Activated naive CD8-positive, alpha-beta T cell (primary cell): ENCODE results near the gene TTLL8.
A peak's percentile ranks its signal among the peaks of the same experiment; 100 is the strongest.
"Not testable (repeated sequence)": the region's sequence is repeated elsewhere in the genome, so short reads cannot be mapped to it uniquely, and the experiment has no call there.

Experiments used
- H3K27ac Mint-ChIP-seq: one replicate; pipeline ENCODE4 v1.8.0; 2021; ENCODE audit warnings: mixed read lengths
- H3K27me3 Mint-ChIP-seq: one replicate; pipeline ENCODE4 v1.8.0; 2021; ENCODE audit warnings: mixed read lengths
- H3K36me3 Mint-ChIP-seq: one replicate; pipeline ENCODE4 v1.8.0; 2021; ENCODE audit warnings: mixed read lengths
- H3K4me1 Mint-ChIP-seq: one replicate; pipeline ENCODE4 v1.8.0; 2021; ENCODE audit warnings: low read depth, mixed read lengths
- H3K4me3 Mint-ChIP-seq: one replicate; pipeline ENCODE4 v1.8.0; 2021; ENCODE audit warnings: mild to moderate bottlenecking, mixed read lengths
- H3K9me3 Mint-ChIP-seq: one replicate; pipeline ENCODE4 v1.8.0; 2021; ENCODE audit warnings: low read depth, mixed read lengths

The TTLL8 gene

DNA sequence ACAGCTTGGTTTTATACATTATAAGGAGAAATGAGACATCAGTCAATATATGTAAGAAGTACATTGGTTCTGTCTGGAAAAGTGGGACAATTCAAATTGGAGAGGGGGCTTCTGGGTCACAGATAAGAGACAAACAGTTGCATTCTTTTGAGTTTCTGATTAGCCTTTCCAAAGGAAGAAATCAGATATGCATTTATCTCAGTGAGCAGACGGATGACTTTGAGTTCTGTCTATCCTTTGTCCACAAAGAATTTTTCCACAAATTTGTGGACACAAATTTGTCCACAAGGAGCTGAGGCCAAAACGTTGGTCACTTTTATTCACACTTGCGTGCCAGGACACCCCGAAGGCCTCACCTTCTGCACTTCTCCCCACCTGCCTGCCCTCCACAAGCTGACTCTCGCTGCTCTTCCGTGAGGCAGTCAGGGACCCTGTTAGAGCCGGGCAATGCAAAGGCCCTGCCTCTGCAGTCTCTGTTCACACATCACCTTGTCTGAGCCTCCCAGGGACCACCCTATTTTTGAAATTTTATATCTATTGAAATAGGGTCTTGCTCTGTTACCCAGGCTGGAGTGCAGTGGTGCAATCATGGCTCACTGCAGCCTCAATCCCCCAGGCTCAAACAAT, 66.1 kb downstream of the TTLL8 start:
- Mint-ChIP-seq H3K9me3 (peaks cover 12% of the 10 kb centered on the region), H3K36me3 (peaks cover 9% of the 10 kb centered on the region), H3K27ac (no peak overlapping the region)

GRCh38 chr22:49991167-49991566, 66.9 kb downstream of the TTLL8 start:
- Mint-ChIP-seq H3K4me1 (peaks cover 10% of the 10 kb centered on the region), H3K4me3 (no peak overlapping the region), H3K36me3 (peaks cover 16% of the 10 kb centered on the region), H3K27ac (peak overlapping the region; percentile 29), H3K9me3 (peaks cover 19% of the 10 kb centered on the region), H3K27me3 (no peaks in the 10 kb centered on the region)

More for the DNA sequence above, 66.1 kb downstream of the TTLL8 start:
- no peak overlapping the region for H3K4me3 Mint-ChIP-seq
- no peaks in the 10 kb centered on the region for H3K27me3 Mint-ChIP-seq
- peaks cover 10% of the 10 kb centered on the region for H3K4me1 Mint-ChIP-seq

DNA sequence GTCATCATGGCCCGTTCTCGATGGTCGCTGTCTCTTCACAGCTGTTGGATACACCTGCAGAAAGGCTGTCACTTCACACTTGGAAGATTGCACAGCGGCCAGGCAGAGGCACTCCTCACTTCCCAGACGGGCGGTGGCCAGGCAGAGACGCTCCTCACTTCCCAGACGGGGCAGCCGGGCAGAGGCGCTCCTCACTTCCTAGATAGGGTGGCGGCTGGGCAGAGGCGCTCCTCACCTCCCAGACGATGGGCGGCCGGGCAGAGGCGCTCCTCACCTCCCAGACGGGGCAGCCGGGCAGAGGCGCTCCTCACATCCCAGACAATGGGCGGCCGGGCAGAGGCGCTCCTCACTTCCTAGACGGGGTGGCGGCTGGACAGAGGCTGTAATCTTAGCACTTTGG, 68.3 kb downstream of the TTLL8 start:
- not testable (repeated sequence) for H3K4me1 Mint-ChIP-seq, H3K4me3 Mint-ChIP-seq, H3K27ac Mint-ChIP-seq, H3K27me3 Mint-ChIP-seq
- Mint-ChIP-seq H3K9me3 (peaks cover 30% of the 10 kb centered on the region), H3K36me3 (peaks cover 21% of the 10 kb centered on the region)

- Mint-ChIP-seq H3K4me1 (peaks cover 8% of the 10 kb centered on the region), H3K27me3 (no peaks in the 10 kb centered on the region), H3K27ac (no peak overlapping the region), H3K9me3 (peaks cover 24% of the 10 kb centered on the region), H3K4me3 (no peak overlapping the region), H3K36me3 (peaks cover 17% of the 10 kb centered on the region)
Measured at GRCh38 chr22:49986325-49986724, 71.8 kb downstream of the TTLL8 start.

GRCh38 chr22:49983148-49984042, 74.7 kb downstream of the TTLL8 start:
- peaks cover 24% of the 10 kb centered on the region for H3K4me1 Mint-ChIP-seq
- peaks cover 22% of the 10 kb centered on the region for H3K36me3 Mint-ChIP-seq
- H3K27me3 Mint-ChIP-seq: no peaks in the 10 kb centered on the region
- no peak overlapping the region for H3K4me3 Mint-ChIP-seq
- no peak overlapping the region for H3K27ac Mint-ChIP-seq
- H3K9me3 Mint-ChIP-seq: peaks cover 27% of the 10 kb centered on the region

DNA sequence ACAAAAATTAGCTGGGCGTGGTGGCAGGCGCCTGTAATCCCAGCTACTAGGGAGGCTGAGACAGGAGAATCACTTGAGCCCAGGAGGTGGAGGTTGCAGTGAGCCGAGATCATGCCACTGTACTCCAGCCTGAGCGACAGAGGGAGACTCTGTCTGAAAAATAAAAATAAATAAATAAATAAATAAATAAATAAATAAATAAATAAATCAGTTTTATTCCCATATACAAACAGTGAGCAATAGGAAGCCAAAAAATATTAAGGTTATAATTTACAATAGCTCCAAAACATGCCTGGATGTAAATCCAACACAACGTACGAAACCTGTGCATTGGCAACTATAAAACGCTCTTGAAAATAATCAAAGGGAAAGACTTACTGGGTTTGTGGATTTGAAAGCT, 76.3 kb downstream of the TTLL8 start:
- H3K27me3 Mint-ChIP-seq, H3K4me3 Mint-ChIP-seq, H3K27ac Mint-ChIP-seq: not testable (repeated sequence)
- peaks cover 32% of the 10 kb centered on the region for H3K4me1 Mint-ChIP-seq
- peaks cover 23% of the 10 kb centered on the region for H3K36me3 Mint-ChIP-seq
- H3K9me3 Mint-ChIP-seq: peaks cover 25% of the 10 kb centered on the region

GRCh38 chr22:49979587-49980264, 78.4 kb downstream of the TTLL8 start:
- Mint-ChIP-seq H3K4me1 (peaks cover 45% of the 10 kb centered on the region), H3K27ac (peak overlapping the region; percentile 83), H3K27me3 (no peaks in the 10 kb centered on the region), H3K4me3 (peak overlapping the region; percentile 46), H3K36me3 (peaks cover 16% of the 10 kb centered on the region), H3K9me3 (peaks cover 9% of the 10 kb centered on the region)

- Mint-ChIP-seq H3K27me3 (no peaks in the 10 kb centered on the region), H3K27ac (no peak overlapping the region), H3K4me3 (no peak overlapping the region), H3K4me1 (peaks cover 39% of the 10 kb centered on the region), H3K9me3 (peaks cover 9% of the 10 kb centered on the region), H3K36me3 (peaks cover 16% of the 10 kb centered on the region)
Measured at GRCh38 chr22:49977578-49977977, 80.5 kb downstream of the TTLL8 start.

- Mint-ChIP-seq H3K36me3 (peaks cover 16% of the 10 kb centered on the region), H3K4me1 (peaks cover 37% of the 10 kb centered on the region), H3K27me3 (no peaks in the 10 kb centered on the region), H3K4me3 (peak overlapping the region; percentile 41), H3K27ac (peak overlapping the region; percentile 91), H3K9me3 (peaks cover 9% of the 10 kb centered on the region)
Measured at GRCh38 chr22:49976439-49977175, 81.5 kb downstream of the TTLL8 start.

GRCh38 chr22:49975543-49976389, 82.3 kb downstream of the TTLL8 start:
- no peaks in the 10 kb centered on the region for H3K27me3 Mint-ChIP-seq
- peaks cover 16% of the 10 kb centered on the region for H3K36me3 Mint-ChIP-seq
- peak overlapping the region; percentile 91 for H3K27ac Mint-ChIP-seq
- peak overlapping the region; percentile 57 for H3K4me3 Mint-ChIP-seq
- peaks cover 9% of the 10 kb centered on the region for H3K9me3 Mint-ChIP-seq
- H3K4me1 Mint-ChIP-seq: peaks cover 38% of the 10 kb centered on the region

DNA sequence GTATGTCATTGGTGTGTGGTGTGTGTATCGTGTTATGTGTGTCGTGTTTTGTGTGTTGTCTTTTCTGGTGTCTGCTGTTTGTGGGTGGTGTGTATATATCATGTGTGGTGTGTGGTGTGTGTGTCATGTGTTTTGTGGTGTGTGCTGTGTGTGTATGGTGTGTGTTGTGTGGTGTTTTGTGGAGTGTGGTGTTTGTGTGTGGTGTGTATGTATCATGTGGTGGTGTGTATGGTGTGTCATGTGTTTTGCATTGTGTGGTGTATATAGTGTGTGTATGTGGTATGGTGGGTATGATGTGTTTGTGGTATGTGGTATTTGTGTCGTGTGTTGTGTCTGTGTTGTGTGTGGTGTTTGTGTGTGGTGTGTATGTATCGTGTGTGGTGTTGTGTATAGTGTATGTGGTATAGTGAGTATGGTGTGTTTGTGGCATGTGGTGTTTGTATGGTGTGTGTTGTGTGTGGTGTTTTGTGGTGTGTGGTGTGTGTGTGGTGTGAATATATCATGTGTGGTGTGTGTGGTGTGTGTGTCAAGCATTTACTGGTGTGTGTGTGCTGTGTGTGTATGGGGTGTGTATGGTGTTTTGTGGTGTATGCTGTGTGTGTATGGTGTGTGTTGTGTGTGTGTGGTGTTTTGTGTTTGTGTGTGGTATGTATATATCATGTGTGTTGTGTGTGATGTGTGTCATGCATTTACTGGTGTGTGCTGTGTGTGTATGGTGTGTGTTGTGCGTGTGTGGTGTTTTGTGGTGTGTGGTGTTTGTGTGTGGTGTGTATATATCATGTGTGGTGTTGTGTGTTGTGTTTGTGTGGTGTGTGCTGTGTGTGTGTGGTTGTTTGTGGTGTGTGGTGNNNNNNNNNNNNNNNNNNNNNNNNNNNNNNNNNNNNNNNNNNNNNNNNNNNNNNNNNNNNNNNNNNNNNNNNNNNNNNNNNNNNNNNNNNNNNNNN, 84.8 kb downstream of the TTLL8 start:
- peaks cover 33% of the 10 kb centered on the region for H3K4me1 Mint-ChIP-seq

GRCh38 chr22:49972163-49973017, 85.7 kb downstream of the TTLL8 start:
- H3K9me3 Mint-ChIP-seq: no peaks in the 10 kb centered on the region
- H3K36me3 Mint-ChIP-seq: peaks cover 5% of the 10 kb centered on the region
- peaks cover 31% of the 10 kb centered on the region for H3K4me1 Mint-ChIP-seq
- H3K27ac Mint-ChIP-seq: no peak overlapping the region
- H3K4me3 Mint-ChIP-seq: no peak overlapping the region
- no peaks in the 10 kb centered on the region for H3K27me3 Mint-ChIP-seq

More for the DNA sequence above, 84.8 kb downstream of the TTLL8 start:
- Mint-ChIP-seq H3K4me3 (no peak overlapping the region), H3K27ac (no peak overlapping the region), H3K27me3 (no peaks in the 10 kb centered on the region), H3K9me3 (no peaks in the 10 kb centered on the region), H3K36me3 (peaks cover 5% of the 10 kb centered on the region)
